CMK (cell line): ENCODE results near the gene PTGS1.
"Not testable (repeated sequence)": the region's sequence is repeated elsewhere in the genome, so short reads cannot be mapped to it uniquely, and the experiment has no call there.

ENCODE experiments used
- DNase-seq: peaks from one replicate; pipeline ENCODE4 v3.0.0-alpha.2; 2010; ENCODE audit warnings: low read depth

Gene PTGS1

DNA sequence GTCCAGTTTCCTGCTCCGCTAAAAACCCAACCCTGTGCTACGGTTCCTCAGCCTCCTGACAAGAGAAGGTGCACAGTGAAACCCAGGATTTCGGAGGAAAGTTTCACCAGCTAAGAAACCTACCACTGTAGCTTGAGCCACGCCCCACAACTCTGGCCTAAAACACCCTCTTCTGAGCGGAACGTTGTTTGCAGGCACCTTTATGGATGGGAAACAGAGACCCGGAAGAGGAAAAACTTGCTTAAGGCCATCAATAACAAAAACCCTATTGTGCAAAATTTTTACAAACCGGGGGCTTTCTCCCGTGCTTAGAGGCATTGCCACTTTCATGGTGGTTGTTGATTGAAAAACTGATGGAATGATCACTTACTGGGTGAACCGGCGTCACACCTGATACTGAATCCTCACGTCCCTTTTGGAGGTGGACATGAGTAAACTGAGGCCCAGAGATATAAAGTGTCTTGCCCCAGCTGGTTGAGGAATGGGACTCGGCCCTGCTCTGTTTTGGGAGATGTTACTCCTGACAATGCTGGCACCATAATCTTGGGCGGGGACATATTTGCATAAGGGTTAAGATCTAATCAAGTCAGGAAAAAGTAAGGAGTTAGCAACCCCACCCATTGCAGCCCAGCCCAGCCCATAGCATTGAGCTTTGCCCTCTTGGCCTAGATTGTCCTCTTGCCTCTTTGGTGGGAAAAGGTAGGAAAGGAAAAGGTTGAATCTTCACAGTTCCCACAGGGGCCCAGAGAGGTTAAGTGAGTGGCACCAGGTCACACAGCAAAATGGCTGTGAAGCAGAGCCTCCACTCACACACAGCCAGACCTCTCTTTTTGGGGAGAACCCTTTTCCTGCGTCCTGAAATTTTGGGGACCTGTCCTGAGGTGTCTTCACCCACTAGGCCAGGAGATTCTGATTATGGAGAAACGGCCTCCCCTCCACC is 23.2 kb upstream of the PTGS1 start:
- DNase-seq = no peak

DNA sequence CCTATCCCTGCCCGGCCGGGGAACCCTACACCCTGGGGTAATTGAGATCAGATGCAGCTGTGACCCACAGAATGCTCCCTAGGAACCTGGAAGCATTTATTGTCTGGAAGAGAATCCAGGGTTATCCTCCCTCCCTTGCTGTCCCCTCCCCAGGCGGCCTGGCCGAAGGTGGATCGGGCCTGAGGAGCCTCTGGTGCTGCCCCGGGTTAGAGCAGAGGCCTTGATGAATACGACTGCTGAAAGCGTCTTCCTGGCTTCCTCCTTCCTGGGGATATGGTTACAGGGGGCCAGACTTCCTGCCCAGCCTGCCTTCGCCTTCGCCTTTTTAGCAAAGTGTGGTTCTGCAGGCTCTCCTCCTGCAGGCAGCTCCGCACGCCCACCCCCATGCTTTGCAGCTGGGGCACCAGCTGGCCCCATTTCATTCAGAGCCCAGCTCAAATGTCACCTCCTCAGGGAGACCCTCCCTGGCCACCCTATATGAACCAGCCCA is 22.5 kb upstream of the PTGS1 start:
- DNase-seq = no peak

DNA sequence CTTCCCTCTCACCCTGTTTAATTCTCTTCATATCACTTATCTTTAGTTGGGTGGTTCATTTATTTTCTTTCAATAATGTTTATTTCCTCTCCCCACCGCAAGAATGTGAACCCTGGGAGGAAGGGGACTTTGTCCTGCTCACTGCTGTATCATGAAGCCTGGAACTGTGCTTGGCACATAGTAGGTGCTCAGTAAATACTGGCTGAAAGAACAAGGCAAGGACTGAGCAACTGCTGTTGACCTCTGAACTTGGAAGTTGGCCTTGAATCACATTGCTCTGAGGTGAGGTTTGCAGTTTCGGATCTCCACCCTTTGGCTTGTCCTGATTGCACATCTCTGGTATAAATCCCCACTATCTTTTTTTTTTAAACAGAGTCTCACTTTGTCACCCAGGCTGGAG is 22.0 kb upstream of the PTGS1 start:
- DNase-seq = no peak

DNA sequence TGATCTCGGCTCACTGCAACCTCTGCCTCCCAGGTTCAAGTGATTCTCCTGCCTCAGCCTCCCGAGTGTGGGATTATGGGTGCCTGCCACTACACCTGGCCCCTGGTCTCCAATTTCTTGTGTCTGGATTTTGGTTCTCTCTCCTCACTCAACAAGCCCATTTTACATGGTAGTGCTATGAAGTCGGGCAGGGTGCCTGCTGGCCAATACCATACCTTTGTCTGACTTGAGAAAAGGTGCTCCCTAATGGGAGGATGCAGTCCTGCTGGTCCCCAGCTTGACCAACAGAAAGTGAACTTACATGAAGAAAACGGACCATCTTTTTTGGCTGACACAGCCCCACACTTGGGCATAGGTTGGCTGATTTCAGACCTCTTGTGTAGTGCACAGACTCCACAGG is 21.6 kb upstream of the PTGS1 start:
- DNase-seq = no peak

DNA sequence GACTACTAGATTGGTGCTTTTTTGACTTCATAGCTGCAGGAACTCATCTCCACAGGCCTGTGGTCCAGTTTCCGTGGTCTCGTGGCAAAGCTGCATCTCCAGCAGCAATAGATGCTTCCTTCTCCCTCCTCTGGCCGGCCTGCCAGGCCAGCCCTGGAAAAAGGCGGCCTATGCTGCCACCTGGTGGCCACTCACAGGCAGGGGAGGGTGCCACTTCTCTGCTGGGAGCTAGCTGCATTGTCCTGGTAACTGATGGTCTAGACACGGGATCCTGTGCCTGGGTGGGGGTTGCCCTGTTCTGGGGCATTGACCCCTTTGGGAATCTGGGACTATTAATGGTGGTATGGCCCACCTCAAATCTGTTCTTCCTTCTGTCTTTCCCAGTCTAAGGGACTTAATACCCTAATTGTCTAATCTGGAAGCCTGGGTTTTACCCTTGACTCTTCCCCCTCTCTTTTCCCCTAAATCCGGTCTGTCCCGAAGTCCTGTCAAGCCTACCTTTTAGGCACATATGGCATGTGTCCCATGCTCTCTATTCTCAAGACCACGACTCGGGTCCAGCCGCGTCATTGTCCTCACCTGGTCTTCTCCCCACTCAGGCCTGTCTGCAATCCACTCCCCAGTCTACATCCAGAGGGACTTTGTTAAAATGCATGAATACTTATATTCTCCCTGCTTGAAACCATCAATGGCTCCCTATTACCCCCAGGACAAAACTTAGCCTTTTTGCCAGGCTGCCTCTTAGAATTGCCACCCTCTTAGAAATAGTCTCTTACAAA is 20.1 kb upstream of the PTGS1 start:
- DNase-seq = no peak

DNA sequence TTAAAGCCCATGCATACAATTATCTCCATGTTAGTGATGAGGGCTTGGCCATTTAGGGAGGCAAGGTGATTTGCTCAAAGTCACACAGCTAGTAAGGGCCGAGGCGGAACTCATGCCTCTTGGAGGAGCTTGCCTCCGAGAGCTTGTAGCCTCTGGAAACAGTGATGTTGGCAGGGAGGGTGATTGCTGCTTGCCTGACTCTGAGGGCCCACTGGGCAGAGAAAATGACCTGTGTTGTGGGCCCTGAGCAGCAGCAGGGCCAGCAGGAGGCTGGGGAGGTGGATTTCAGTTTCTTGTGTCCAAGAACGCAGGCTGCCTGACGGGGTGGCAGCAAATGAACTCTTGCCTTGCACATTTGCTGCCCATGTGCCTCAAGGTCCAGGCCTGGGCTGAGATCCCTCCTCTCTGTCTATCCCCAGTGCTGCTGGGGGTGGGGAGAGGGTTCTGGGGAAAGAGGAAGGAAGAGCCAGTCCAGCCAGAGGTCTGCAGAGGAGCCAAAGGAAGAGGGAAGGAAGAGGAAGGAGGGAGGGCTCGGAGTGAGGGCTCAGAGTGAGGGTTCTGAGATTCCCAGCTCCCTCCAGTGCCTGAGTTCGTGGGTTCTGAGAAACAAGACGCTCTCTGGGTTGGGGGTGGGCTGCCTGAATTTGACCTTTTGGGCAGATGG is 16.2 kb upstream of the PTGS1 start:
- no peak for DNase-seq

DNA sequence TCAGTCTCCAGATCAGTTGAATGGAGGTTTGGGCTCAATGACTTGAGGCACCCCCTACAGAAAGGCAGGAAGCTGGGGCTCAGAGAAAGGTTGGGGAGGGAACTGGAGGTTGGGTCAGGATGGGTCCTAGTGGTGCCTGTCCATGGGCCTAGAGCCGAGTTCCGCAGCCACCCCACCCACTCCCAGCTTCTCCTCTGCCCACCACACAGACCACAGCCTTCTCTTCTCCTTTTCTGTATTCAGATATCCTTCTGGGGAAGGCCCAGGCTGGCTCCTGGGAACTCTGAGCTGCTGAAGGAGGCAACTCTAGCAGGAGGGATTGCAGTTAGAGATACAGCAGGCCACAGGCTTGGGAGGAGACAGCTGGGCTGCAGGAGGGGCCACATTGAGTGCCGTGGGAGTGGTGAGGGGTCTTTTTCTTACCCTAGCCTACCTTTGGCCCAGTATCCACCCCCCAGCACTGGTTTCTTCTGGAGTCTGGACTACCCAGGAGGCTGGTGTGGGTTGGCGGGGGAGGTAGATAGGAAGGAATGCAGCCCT is 15.4 kb upstream of the PTGS1 start:
- DNase-seq = no peak

DNA sequence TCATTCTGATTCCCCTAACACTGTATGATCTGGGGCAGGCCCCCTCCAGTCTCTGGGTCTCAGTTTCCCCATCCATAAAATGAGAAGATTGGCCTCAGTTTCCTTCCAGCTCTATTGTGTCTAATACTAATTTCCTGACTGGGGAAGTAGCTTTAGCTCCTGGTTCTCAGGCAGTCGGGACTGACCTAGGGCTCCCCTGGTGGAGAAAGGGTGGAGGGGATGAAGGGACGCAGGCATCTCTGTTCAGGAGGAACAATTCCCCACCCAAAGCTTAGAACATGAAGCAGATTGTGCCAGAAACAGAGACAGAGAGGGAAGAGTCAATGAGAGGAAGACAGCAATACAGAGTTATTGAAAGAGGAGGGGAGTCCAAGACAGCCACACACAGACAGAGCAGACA is 14.2 kb upstream of the PTGS1 start:
- DNase-seq = no peak

DNA sequence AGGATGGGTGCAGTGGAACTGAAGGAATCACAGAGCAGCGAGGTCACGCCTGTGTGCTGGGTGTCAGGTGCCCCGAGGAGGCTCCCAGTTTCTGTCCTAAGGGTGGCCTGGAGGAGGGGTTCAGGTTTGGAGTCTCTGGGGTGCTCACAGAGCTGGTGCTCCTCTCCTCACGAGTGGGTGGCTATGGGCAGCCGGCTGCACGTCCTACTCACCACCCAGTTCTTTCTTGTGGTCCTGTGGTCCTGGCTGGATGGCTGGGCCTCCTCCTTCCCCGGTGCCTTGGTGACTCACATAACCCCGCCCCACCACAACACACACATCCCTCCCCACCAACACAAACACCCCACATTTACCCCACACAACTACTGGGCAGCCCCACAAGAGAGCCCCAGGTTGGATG is 9.9 kb upstream of the PTGS1 start:
- no peak for DNase-seq

DNA sequence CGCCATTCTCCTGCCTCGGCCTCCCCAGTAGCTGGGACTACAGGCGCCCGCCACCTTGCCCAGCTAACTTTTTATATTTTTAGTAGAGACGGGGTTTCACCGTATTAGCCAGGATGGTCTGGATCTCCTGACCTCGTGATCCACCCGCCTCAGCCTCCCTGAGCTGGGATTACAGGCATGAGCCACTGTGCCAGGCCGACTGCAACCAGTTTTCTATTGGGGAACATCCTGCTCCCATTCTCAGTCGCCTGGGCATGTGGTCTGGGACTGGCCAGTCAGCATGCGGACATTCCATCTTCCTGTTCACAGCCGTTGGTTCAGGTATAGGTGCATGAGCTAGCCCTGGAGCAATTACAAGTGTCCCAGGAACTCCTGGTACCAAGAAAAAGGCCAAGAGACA is 7.7 kb upstream of the PTGS1 start:
- DNase-seq = not testable (repeated sequence)

DNA sequence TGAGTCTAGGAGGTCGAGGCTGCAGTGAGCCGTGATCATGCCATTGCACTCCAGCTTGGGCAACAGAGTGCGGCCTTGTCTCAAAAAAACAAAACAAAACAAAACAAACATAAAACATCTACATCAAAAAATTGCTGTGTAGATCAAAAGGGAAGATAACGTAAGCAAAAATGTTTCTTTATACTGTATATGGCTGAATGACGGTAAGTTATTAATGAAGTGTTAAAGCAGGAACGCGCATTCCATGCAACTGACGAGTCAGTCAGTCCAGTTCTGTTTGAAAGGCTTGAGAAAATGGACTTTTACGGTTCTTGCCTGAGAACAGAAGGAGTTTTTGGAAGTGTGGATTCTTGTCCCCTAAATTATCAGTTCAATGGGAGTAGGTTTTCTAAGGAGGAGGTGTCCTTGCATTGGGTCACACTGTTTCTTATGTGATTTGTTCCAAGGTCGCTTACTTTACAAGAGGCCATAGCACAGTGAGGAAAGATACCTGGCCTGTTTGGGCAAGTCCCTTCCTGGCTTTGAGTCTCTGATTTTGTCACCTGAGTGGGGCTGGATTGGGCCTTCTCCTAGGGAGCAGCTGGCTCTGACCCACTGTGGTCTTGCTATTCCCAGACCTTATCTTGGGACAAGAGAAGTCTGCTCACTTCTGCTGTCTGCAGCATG is 6.6 kb upstream of the PTGS1 start:
- DNase-seq = no peak

DNA sequence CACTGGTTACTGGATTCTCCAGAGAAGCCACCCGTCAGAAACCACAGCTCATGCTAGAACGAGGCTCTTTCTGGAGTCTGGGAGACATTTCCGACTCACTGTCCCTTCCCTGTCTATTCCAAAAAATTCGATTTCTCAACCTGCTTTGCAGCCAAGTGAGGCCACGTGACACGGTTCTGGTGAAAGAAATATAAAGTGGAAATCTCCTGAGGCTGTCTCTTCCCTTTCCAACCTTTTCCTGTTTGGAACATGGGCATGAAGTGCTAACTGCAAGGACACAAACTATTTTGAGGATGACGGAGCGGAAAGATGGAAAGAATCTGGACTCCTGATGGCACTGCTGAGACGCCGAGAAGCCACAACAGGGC is 6.1 kb upstream of the PTGS1 start:
- no peak for DNase-seq

DNA sequence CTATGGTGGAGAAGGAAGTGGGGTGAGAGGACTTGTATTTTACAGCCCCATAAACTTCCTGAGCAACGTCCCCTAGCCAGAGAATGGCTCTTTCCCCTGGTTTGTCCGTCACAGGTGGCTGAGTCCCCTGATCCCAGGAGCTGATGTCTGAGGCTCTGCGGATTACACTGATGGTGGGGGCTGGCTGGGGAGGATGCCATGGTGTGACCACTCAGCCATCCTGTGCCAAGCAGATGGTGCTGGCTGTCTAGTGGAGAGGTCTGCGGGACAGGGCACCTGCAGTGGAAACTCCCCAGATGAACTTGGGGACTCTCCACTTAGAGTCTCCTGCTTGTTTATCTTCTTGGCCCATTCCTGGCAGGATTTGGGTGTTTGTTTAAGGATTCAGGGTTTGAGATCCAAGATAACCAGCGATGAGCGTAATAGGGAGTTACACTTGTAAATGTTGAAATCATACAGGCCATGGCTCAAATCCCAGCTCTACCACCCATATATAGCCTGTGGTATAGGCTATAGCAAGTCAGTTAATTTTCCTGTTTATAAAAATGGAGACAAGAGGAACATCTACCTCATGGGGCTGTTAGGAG is 4.7 kb upstream of the PTGS1 start:
- DNase-seq = no peak

DNA sequence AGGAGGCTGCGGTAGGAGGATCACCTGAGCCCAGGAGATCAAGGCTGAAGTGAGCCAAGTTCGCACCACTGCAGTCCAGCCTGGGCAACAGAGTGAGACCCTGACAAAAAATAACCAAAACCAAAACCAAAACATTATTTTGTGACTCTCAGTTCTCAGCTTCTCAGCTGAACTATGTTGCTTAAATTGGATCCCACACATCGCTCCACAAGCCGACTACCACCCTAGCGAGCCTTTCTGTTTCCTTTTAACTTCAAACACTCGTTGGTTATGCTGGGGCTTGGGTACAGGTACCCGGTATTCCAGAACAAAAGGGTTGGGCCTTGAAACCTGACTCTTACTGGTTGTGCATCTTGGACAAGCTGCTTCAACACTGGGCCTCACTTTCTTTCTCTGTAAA is 3.8 kb upstream of the PTGS1 start:
- DNase-seq = no peak

DNA sequence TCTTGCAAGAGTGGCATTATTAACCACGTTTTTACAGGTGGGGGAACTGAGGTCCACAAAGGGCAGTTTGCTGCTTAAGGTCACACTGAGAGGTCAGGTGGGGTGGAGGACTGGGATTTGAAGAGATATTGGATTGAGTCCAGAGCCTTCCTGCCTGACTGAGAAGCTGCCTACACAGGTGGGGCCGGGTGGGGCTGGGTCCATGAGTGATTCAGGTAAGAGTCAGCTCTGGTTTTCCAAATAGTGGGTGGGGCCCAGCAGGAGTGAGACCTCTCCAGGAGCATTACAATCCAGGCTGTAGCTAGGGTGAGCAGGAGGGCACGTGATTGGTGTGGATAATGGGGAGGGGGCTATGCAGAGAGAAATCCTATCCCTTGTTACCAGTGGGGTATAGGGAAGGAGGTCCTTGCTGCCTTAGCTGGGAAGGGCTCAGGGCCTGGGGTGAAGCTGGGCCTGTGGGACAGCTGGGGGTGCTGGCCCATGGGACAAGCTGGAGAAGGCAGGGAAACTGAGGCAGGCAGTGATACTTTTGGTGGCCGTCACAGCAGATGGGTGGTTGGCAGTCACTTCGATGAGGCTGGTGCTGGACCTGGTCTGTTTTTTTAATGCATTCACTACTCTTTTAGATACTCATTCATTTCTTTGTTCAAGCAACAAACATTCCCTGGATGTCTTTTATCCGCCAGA is 2.9 kb upstream of the PTGS1 start:
- DNase-seq = no peak

DNA sequence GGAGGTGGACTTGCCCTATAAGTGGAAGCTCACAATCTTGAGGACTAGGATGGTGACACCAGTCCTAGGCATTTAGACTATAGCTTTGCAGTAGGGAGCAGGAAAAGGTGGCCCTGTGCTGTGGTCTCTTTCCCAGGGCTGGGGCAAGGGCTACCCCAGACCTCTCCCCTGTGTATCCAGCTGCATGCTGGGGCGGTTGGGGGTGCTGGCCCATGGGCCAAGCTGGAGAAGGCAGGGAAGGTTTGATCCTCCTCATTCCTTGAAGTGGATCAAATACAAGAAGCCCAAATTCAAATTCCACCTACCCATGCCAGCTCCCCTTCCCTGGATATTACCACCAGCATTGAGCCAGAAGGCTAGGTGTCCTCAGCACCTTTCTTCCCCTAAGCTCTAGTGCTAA is 2.2 kb upstream of the PTGS1 start:
- DNase-seq = no peak

DNA sequence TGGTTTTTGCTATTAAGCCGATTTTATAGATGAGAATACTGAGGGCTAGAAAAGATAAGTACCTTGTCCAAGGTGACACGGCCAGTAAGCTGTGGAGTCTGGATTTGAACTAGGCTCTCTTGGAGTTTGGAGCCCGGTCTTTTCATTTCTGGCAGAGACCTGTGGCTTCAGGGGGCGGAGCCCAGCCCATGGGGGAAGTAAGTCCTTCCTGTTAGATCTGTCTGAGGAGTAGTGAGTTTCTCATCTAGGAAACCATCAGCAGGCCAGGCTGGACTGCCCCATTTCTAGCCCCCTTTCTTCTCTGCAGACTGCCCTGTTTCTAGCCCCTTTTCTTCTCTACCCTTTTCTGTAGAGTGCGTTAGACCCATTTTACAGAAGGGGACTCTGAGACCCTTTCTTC is 521 bp upstream of the PTGS1 start:
- DNase-seq = no peak

DNA sequence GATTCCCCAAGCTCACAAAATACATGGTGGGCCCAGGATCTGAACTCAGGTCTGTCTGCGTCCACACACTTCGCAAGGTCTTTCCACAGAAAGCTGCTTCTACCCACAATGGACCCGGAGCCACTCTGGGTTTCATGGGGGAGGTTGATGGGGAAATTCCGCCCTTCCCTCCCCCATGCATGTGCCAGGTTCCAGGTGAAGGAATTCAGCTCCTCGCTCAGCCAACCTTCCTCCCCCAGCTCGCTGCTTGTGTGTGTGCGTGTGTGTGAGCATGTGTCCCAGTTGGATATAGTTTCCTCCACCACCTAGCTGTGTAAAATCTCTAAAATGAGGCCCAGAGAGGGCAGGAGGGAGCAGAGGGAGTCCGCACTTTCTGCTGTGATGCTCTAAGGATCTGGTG is 1.0 kb downstream of the PTGS1 start:
- DNase-seq = no peak

DNA sequence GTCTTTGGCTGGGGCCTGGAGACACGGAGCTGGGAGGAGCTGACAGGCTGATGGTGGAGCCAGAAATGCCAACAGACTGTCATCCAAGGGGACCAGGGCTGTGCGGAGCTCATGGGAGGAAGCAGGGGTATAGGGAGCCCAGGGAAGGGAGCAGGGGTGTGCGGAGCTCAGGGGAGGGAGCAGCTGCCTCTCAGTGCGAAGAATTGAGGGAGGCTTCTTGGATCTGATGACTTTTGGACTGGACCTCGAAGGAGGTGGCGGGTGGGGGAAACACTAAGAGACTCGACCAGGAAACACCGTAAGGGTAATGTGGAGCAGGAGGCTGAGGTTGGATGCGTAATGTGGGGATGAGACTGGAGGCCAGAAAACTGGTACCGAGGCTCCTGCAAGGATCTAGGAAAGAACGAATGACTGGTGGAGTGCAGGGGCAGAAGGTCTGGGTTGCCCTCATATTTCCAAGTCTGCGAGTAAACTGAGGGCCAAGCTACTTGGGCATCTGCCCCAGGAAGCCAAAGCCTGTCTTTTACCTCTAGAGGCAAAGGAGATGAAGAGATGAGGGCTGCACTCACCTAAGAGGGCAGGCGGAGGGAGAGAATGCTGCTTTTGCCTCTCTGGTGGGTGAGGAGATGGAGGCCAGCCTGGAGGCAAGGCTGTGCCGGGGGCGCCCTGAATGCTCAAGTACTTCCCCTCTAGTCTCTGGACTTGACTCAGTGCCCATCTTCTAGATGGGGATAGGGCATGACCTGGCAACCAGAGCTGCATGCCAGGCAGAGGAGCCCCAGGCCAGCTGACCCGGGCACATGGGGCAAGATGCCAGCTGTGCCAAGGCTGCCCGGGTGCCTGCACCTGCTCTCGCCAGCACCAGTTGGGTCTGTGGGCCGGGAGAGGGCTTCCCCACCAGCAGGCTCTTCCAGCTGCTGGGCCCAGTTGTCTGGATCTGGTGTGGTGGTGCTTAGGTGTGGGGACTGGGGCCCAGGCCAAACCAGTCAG is 2.3 kb downstream of the PTGS1 start:
- no peak for DNase-seq
